OCI-M1 (cell line): ENCODE data around the gene TPSD1.
"Not testable (repeated sequence)": the region's sequence is repeated elsewhere in the genome, so short reads cannot be mapped to it uniquely, and the experiment has no call there.

Source experiments
- DNase-seq: peaks from one replicate; lab custom pipeline; 2025; lab: John Stamatoyannopoulos, UW

The TPSD1 gene

DNA sequence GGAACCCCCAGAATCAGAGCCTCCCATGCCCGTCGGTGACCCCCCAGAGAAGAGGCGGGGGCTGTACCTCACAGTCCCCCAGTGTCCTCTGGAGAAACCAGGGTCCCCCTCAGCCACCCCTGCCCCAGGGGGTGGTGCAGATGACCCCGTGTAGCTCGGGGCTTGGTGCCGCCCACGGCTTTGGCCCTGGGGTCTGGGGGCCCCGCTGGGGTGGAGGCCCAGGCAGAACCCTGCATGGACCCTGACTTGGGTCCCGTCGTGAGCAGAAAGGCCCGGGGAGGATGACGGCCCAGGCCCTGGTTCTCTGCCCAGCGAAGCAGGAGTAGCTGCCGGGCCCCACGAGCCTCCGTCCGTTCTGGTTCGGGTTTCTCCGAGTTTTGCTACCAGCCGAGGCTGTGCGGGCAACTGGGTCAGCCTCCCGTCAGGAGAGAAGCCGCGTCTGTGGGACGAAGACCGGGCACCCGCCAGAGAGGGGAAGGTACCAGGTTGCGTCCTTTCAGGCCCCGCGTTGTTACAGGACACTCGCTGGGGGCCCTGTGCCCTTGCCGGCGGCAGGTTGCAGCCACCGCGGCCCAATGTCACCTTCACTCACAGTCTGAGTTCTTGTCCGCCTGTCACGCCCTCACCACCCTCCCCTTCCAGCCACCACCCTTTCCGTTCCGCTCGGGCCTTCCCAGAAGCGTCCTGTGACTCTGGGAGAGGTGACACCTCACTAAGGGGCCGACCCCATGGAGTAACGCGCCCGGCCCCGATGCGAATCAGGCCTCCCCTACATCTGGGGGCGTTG, 34.8 kb upstream of the TPSD1 start:
- DNase-seq = no peak

DNA sequence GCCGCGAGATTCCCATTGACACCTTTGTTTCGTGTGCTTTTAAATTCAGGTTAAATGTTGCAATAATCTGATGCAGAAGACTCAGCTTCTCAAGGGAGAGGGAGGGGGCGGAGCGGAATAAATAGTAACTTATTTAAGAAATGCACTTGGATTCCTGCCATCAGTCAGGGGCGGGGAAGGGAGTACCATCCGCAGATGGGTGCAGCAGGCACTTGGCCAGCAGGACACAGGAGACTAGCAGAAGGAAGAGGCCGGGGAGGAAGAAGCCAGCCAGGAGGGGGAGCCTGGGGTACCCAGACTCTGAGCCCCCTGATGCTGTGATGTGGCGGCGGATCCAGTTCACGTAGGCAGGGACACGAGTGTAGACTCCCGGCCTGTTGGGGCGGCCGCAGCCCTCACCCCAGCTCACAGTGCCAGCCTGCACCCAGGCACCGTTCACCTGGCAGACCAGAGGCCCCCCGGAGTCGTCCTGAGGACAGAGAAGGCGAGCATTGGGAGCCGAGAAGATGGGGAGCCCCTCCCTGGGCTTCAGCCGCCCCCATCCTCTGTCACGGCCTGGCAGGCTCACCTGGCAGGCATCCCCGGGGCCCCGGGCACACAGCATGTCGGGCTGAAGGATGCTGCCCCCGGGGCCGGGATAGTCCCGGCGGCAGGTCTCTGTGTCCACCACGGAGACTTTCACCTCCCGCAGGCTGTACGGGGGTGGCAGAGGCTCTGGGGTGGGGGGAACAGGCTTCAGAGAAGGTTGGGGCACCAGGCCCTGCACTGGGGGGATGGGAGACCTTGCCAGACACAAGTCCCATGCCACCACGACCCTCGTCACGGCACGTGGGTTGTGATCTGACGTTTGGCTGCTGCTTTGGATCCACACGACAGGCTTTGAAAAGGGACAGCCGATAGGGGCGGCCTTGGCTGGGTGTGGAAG, 34.0 kb upstream of the TPSD1 start:
- no peak for DNase-seq

DNA sequence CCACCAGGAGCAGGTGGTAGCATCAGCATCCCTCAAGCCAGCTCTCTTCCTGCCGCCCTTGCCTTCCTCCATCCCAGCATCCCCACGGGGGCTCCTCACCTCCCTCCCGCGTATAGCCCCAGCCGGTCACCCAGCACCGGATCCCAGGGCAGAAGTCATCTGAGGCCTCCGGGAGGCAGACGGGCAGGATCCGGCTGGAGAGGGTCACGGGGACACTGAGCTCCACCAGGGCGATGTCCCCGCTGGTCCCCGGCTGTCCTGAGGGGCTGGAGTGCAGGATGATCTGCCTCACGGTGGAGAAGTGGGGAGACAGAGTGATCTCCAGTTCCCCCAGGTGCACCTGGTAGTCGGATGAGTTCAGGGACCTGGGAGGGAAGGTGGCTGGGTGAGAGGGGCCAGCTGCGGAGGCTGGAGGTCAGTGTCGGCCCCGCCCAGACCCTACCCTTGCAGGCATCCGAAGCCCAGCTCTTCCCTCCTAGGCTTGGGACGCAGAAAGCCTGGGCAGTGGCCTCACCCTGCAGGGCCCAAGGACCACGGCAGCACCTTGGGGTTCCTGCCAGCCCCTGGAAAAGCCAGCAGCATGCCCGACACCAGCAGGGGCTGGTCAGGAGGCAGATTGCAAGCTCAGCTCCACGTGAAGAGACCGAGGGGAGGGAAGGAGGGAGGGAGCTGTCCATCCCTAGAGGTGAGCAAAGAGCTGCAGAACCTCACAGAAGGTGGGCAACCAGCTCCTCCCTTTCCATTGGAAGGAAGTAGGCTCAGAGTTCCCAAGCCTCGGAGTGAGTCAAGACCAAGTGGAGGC, 33.1 kb upstream of the TPSD1 start:
- no peak for DNase-seq

DNA sequence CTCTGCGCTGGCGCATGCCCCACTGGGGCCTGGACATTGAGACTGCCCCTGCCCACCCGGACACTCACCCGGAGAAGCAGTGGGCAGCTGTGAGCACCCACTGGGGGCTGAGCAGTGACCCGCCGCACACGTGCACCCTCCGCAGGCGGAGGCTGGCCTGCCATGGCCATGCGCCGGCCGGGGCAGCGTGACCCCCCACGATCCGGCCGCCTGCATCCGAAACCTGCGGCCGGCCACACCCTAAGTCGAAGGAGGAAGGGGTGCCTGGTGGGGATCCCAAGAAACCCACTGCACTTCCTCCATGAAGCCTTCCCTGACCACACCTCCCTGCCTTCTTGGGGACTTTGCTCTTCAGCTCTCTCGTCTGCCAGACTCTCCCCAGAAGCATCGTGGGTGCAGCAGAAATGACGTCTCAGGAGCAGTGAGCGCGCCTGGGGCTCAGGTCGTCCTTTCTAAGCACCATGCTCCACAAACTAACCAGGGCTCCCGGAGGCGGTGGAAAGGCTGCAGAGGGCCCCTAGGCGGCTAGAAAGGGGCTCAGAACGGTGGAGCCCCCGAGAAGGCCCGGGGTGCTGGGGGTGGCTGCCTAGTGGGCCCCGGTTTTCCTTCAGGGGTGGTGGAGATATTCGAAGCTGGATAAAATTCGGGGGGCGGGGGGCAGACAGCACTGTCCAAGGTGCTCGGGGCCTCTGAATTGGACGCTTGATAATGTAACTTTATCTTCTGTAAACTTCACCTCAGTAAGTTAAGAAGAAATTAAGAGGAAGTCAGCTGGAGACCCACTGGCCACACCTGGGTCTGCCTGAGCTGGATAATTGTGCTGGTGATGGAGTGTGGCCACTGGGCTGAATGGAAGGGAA, 32.3 kb upstream of the TPSD1 start:
- DNase-seq = no peak

DNA sequence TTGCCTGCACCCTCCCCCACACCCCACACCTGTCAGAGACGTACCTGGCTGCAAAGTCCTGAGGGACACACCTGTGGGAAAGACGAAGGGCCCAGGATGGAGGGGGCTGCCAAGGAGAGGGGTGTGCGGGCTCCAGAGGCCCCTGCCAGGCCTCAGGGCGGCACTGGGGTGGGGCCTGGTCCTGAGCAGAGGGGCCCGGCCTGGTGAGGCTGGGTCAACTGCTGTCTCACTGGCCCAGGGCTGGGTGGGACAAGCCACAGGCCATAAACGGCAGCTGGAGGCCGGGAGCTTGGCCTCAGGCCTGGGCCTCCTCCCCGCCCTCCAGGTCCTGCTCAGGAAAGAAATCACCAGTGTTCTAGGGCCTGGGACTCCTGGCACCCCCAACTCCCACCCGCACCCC, 31.3 kb upstream of the TPSD1 start:
- no peak for DNase-seq

DNA sequence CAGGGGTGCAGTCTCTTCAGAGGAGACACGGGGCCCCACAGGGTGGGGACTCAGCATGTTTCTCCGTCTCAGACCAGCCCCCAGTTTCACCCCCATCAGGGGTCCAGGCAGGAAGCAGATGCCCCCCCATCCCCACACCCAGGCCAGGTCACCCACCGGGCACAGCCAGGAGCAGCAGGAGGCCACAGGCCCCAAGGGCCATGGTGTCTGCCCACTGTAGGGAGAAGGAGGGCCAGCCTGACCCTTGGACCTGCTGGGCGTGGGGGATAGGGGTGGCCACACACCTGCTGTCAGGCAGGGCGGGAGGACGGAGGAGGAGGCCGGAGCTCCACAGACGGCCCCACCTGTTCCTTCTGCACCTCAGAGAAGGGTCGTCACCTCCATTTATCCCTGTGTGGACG, 30.8 kb upstream of the TPSD1 start, which contains the start of gene TPSG1:
Gene TPSG1 (minus strand): TSS at position 218 of the 401 bp plus-strand sequence. CDS start 16 bp downstream, at position 202.
- DNase-seq = no peak

DNA sequence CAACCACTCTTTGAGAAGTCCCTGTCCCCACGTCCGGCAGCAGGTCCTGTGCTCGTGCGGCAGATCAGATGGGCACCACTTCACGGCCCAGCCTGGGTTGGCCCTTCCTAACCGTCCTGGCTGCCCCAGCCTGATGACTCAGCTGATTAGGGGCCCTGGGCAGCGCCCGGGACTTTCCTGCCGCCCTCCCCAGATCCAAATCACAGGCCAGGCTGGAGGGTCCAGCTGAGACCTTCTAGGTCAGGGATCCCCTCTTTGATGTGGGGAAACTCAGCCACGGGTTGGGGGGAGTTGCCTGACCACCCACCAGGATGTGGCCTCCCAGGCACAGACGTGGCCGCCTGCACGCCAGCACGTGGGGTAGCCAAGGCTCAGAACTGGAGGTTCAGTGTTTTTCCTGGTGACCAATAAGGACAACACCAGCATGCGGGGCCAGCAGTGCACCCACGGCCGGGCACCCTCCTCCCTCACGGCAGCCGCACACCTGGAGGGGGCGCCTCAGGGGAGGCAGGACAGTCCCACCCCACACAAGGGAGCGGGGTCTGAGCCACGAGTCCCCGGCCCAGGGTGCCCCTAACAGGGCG, 30.0 kb upstream of the TPSD1 start:
- not testable (repeated sequence) for DNase-seq

DNA sequence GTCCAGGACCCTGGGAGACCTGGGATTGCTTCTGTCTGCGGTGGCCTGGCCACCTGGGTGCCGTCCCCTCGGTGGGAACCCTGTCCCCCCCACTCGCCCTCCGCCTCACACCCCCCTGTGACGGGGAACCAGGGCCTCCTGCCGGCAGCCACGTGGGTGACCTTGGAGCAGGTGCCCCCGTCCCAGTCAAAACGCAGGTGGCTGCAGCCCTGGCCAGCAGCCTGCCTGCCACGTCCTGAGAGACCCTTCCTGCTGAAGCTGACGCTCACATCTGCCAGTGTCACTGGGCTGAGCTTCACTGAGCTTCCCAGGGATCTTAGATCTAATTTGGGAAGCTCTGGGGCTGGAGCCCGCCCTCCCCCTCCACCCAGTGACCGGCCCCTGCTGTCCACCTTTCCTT, 29.2 kb upstream of the TPSD1 start:
- not testable (repeated sequence) for DNase-seq

DNA sequence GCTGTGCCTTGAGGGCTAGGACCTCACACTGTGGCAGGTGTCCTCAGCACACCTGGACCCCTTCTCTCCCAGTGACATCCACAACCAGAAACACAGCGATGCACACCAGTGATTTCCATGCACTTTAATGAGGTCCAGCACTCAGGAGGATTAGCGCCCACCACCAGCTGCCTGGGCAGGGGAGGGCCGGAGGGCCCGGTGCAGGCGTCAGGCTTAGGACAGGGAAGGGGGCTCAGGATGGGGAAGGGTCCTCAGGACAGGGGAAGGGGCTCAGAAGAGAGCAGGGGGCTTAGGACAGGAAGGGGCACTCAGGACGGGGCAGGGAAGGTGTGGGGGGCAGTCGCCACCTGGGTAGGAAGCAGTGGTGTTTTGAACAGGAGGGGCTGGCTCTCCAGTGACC, 27.6 kb upstream of the TPSD1 start:
- not testable (repeated sequence) for DNase-seq

GRCh38 chr16:1229476-1229875, 26.4 kb upstream of the TPSD1 start:
- not testable (repeated sequence) for DNase-seq

- DNase-seq = not testable (repeated sequence)
Measured at GRCh38 chr16:1230084-1230470, 25.8 kb upstream of the TPSD1 start, which contains the start of gene TPSB2. TPSB2 (minus strand) TSS chr16:1230184; CDS start chr16:1229951, 233 bp downstream.

GRCh38 chr16:1230471-1231212, 25.2 kb upstream of the TPSD1 start:
- not testable (repeated sequence) for DNase-seq

GRCh38 chr16:1231301-1231700, 24.6 kb upstream of the TPSD1 start:
- not testable (repeated sequence) for DNase-seq

GRCh38 chr16:1232049-1232748, 23.7 kb upstream of the TPSD1 start:
- not testable (repeated sequence) for DNase-seq

DNA sequence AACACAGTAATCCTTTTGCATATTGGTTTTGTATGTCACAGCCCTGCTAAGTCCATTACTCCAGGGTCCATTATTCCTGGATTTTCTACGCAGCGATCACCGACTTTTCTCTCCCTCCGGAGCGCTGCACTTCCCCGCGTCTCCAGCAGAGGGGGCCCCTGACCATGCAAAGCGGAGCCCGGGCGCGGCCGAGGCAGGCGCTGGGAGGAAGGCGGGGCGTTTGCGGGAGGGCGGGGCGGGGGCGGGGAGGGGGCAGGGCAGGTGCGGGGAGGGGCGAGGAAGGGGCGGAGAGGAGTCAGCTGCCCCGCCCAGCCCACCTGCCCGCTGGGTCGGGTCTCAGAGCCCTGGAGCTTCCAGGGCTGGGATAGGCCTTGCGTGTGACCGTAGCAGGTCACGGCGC, 19.2 kb upstream of the TPSD1 start:
- not testable (repeated sequence) for DNase-seq

DNA sequence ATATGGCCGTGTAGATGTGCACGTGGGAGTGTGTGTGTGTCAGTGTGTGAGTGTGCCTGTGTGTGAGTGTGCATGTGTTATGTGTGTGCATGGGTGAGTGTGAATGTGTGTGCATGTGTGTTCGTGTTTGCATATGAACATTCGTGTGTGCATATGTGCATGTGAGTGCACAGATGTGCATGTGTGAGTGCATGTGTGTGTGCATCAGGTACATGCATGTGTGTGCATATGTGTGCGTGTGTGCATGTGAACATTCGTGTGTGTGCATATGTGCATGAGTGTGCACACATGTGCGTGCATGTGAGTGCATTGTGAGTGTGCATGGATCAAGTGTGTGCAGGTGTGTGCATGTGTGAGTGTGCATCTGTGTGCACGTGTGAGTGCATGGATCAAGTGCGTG, 17.9 kb upstream of the TPSD1 start:
- no peak for DNase-seq

DNA sequence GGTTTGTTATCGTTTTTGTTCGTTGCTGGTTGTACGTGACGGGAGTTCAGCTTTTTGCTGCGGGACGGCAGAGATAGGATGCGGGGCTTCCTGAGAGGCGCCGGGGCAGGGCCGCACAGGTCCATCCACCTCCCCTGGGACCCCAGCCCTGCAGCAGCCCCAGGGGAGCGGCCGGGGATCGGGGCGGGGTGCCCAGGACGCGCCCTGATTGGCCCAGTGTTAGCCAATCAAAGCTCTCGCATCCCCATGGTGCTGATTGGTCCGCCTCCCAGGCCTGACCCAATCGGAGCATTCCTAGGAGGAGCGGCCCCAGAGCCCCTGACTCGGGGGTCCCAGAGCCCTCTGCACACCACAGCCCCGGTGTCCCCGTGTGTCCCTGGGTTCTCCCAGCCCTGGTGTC, 17.0 kb upstream of the TPSD1 start:
- DNase-seq = not testable (repeated sequence)

DNA sequence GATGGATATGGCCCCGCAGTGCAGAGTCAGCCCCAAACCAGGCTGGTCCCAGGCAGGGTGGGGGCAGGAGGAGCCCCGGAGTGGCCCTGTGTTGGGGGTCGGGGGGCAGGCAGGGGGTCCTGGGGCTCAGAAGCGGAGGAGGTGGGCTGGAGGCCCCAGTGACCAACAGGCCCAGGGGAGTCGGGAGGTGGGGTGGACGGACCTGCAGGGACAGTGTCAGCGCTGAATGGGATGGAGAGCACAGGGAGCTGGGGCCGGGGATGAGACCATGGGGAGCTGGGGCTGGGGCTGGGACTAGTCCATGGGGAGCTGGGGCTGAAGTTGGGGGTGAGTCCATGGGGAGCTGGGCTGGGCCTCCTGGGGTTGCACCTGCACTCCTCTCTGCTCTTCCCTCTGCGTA, 16.3 kb upstream of the TPSD1 start:
- not testable (repeated sequence) for DNase-seq

- DNase-seq = not testable (repeated sequence)
Measured at GRCh38 chr16:1240436-1240835, 15.4 kb upstream of the TPSD1 start, which contains the start of gene TPSAB1. TPSAB1 (plus strand) TSS chr16:1240705; CDS start chr16:1240939, 234 bp downstream.
